Nucleus accumbens (tissue), 56 donors: ENCODE results near the gene PLOD3.
A peak's percentile ranks its signal among the peaks of the same experiment; 100 is the strongest.

Experiments used
- DNase-seq, 56 donors: peaks; one replicate each; lab custom pipeline; 2025; lab: John Stamatoyannopoulos, UW

The PLOD3 gene

DNA sequence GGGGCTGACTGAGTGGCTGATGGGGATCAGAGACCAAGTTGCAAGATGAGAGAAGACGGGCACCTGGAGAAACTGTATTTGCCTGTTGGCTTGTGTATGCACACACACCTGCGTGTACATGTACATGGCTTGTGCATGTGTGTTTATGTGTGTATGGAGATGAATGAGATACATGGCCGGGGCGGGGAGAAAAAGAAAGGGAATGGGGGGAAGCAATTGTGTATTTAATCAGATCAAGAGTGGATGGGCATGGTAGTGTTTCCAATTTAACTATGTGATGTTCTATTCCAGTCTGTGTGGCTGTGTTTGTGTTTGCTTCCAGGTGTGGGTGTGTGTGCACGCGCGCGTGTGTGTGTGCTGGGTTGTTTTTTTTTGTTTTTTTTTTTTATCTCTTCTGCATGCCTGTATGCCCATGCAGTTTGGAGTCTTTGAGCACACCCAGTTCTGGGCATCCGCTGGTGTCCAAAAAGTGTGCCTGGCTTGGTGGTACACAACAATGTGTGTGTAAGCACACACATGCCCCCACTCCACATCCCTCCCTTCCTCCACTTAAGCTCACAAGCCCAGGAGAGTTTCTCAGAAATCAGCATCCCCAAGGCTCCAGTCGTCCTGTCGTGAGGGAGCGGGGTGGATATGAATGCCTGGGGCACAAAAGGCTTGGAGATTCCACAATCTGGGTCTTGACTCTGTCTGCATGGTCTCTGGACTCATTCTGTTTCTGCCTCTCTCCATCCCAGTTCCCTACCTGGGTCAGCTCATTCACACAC is 49.6 kb downstream of the PLOD3 start:
- DNase-seq = no peak

GRCh38 chr7:101166909-101167644 is 50.3 kb downstream of the PLOD3 start:
- DNase-seq = peak in 4 of 56 donors; percentile 24 to 51 (median 44)

DNA sequence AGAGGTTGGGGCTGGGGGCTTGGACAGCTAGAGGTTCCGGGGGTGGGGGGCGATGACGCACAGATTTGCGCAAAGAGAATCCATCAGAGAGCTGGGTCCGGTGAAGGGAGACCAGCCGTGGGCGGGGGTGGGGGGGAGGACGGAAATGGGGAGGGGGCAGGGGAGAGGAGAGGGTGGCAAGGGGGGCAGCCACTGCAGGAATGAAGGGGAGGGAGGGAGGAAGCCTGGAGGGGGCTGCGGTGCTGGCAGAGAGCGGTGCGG is 50.8 kb downstream of the PLOD3 start:
- no peak for DNase-seq

DNA sequence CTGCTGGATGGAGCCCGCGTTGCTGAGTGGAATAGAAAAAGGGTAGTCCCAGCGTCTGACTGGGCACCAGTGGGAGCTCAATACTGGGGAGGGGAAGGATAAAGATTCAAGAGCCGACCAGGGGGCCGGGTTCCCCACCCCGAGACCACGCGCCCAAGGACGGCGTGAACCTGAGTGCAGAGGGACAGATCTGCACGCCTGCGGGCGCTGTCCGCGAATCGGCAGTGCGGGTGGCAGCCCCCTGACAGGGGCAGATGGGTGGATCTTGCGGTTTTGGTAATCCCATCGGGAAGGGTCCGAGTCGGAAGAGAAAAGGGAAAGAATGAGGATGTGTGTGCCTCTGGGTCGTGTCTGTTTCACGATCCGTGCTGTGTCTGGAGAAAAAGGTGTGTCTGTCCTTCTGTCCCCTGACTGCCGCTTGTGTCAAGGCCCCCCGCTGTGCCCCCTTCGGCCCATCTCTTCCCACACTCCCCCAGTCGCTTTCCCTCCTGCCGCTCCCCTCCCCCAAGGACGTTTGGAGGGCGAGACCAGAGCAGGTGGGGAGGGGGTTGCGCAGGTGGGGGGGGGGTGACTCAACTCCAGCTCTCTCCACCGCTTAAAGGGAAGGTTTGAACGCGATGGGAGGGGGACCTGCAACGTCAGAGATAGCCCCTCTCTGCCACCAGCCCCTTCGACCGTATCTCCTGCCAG is 51.3 kb downstream of the PLOD3 start:
- no peak for DNase-seq

DNA sequence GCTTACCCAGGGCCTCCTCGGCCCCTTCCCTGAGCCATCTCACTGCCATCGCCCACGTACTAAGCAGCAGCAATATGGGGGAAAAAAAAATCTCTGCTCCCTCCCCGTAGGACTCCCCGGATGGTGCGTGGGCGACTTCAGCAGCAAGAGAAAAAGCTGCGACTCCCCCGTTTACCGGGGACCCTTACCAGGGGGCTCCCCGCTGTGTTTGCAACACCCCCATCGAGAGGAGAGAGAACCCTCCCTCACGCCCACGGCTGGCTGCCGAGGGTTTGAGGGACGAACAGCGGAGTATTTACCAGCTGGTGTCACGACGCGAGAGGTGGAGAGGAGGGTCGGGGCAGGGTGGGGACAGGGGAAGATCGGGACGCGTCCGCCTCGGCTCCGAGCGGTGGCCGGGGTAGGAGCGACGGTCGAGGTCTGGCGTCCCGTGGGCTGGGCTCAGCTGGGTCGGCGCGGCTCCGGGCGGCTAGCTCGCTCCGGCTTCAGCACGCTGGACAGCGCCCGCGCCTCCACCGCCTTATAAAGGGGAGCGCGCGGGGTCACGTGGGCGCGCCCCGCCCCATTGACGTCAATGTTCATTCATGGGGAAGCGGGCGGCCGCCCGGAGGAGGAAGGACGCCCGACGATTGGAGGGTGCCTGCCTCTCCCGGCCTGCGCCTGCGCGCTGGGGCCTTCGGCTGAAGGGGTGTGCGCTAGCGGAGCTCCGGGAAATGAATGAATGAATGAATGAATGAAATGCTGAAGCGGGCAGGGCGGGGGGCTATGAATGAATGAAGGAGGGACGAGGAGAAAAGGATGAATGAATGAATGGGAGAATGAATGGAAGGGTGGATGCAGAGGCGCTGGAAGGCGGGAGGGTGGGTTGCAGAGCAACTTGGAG is 52.1 kb downstream of the PLOD3 start, which contains the start of gene VGF:
VGF (minus strand) TSS at position 495 of the 883 bp plus-strand sequence. CDS start 726 bp downstream, outside the sequence.
- peak; percentile 18 to 93 (median 82) for DNase-seq

- DNase-seq = peak in 4 of 56 donors; percentile 21 to 54 (median 36)
Measured at GRCh38 chr7:101164071-101164840, 53.1 kb downstream of the PLOD3 start.

DNA sequence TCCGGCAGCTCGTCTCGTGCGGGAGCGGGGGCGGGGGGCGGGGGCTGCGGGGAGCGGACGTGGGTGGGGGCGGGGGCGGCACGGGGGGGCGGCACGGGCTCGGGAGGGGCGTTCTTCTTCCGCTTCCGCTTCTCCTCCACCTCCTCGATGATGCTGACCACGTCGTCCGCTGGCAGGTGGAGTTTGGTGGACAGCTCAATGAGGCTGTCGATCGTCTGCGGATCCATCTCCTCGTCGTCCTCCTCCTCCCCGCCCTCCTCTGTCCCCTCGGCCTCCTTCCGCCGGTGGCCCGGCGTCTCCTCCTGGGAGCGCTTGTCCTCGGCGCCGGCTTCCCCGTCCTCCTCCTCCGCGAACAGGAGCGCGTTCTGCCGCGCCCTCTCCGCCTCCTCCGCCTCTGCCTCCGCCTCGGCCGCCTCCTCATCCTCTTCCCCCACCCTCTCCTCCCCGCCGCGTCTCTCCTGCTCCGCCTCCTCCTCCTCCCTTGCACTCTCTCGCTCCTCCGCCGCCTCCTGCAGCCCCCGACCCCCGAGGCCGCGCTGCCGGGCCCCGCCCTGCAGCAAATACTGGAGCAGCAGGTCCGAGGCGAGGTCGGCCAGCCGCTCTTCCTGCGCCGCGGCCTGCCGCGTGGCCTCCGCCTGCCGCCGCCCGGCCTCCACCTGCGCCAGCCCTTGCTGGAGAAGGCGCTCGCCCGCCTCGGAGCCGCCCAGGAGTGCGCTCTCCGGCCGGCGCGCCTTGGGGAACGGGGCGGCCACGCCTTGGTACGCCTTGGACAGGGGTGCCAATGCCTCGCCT is 53.9 kb downstream of the PLOD3 start:
- DNase-seq = peak in 7 of 56 donors; percentile 16 to 54 (median 38)

GRCh38 chr7:101162551-101163278 is 54.7 kb downstream of the PLOD3 start:
- peak in 9 of 56 donors; percentile 15 to 59 (median 31) for DNase-seq

- no peak for DNase-seq
Measured at GRCh38 chr7:101161692-101162471, 55.5 kb downstream of the PLOD3 start.

DNA sequence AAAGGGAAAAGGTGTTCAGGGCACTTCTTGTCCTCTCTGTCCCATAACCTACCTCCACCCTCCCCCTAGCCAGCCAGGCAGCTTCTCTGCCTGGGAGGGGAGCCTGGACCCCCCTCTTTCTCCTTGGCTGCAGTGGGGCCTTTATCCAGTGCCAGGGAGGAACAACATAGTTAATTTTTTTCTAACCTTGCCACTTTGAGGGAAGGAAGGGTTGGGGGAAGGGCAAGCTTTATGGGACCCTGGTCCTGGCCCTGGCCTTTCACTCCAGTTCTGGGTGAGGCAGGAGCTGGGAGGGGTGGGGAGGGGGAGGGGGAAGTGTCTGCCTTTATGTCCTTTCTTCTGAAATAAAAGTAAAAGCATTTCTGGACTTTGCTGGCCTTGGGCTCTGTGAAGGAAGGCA is 56.5 kb downstream of the PLOD3 start:
- DNase-seq = no peak

DNA sequence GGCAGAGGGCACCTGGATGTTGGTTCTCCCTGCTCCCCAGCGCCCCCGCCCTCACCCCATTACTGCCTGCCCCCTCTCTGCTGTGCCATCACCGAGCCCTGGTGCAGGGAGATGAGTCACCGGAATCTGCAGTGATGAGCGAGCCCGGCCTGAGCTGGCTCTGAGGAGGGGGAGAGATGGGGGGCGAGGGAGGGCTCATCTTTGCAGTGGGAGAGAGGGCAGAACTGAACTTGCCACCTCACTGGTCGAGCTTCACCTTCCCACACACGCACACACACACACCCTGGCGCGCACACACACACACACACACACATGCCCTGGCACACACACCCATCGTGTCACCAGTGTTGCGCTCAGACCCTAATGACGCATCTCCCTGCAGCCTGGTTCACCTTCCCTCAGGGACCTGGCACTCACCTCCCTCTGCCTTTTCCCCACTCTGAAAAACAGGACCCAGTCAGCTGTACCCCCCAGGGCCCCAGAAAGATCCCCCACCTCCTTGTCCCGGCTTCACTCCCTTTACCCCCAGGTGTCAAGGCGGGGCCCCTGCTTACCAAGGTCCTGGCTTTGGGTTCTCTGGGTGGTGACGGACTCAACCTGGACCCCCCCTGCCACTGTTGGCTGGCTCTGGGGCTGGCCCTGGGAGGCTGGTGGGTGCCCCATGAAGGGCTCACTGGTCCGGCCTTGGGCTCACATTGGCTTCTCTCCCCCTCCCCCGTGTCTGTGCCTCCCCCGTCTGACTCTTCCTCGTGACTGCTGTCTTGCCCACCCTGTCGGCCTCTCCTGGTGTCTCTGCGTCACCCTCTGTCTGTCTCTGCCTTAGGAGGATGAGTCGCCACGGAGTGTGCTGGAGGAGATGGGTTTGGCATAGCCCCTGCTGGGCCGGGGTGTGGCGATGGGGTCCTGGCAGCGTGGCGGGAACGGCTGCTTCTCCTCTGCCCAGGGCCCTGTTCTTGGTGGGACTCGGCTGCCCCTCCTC is 57.4 kb downstream of the PLOD3 start:
- peak in 33 of 56 donors; percentile 5 to 78 (median 33) for DNase-seq

GRCh38 chr7:101156866-101157589 is 60.4 kb downstream of the PLOD3 start:
- DNase-seq = no peak

DNA sequence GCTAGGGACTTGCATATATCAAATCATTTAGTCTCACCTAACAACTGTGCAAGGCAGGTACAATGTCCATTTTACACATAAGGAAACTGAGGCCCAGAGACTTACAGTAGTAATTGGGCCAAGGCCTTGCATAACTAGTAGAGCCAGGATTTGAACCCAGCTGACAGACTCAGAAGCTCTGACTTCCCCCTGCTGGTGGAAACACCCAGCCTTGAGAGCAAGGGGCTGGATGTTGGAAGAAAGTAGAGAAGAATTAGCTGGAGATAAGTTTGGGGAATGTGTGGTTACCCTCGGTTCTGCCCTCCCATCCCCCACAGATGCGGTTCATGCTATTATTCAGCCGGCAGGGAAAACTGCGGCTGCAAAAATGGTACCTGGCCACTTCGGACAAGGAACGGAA is 61.1 kb downstream of the PLOD3 start:
- no peak for DNase-seq
